GM19351 (cell line): ENCODE results near the gene FAM228B.

Experiments used
- ATAC-seq: cut with Tn5 transposase; IDR thresholded peaks from one replicate; pipeline ENCODE4 v1.9.1; 2021; ENCODE audit warnings: mild to moderate bottlenecking, moderate library complexity; ENCODE audit not compliant: unreplicated experiment

Gene FAM228B

DNA sequence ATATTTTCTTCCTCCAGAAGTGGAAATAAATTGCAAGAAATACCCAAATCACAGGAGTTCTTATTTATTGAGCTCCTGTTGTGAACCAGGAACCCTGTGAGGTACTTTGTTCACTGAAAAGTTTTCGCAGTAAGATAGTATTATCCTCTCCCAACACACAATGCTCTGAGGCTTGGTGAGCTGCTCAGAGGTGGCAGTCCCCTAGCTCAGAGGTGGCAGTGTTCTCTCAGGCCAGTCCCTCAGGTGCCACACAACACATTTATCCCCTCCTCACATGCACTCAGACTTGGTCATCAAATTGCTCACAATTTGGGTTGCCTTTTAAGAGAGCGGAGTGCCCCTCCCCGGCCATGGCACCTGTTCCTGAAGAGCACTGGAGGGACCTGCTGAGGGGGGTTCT lies 77.5 kb downstream of the FAM228B start:
- no peak for ATAC-seq

DNA sequence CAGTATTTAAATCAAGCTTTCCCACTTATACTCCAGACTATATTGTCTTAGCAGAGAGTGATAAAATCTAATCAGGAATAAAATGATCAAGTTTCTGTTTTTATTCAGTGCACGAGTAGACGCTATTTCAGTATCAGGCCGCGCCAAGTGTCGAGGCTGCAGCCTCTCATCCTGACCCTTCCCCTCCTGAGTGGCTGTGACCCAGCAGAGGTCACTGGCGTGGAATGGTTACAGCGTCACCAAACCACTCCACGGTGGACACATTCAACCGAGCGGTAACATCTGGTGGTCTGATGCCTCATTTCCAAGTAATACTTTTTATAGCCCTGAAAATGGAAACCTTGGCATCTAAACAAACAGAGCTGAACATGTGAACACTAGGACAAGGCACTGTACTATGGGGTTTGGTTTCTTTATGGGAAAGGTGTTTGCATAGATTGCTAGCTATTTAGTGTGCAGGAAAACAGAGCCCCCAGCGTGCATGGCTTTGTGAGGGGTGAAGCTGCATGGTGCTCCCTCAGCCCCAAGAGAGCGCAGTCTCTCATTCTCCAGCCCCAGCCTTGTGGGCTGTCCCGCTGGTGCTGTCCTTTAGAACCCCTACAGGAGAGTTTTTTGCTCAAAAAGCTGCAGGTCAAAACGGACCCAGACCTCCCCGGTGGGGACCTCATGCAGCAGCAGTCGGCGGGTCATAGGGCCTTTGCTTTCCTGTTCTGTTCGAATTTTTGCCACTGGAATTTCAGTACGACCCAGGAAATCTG lies 79.9 kb downstream of the FAM228B start:
- no peak for ATAC-seq

DNA sequence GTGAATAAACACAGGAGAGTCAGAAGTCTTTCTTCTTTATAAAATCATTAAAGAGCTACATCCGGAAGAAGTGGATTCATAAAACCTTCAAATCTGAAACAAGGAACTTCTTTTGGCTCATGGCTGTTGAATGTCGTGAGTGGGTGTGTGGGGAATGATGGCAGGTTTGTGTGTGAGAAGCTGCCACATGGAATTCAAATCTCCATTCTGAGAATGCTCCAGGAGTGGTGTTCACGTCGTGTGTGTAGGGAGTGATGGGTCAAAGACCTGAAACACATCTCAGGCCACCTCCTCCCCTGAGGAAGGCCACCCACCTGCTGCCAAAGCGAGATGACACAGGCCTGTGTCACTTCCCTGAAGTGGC lies 80.5 kb downstream of the FAM228B start:
- ATAC-seq, result no peak

GRCh38 chr2:24204505-24204904 lies 81.2 kb downstream of the FAM228B start:
- no peak for ATAC-seq

GRCh38 chr2:24205131-24205530 lies 81.9 kb downstream of the FAM228B start:
- no peak for ATAC-seq

DNA sequence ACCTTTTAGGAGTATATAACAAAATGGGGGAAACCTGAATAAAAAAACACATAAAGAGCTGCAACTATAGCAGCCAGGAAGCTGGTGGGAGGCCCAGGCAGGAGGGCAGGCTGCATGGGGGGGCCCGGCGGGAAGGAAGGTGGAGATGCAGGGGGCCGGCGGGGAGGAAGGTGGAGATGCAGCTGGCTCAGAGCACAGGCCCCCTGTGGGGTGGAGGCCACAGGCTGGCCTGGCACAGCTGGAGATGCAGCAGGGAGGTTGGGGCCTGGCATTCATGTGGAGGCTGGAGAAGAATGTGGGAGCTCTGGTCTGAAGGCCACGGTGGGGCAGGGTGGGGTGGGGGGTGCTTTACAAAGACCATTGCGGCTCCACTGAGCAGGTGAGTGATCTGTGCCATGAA lies 83.0 kb downstream of the FAM228B start:
- ATAC-seq, result no peak

GRCh38 chr2:24206714-24207113 lies 83.4 kb downstream of the FAM228B start:
- ATAC-seq, result no peak

DNA sequence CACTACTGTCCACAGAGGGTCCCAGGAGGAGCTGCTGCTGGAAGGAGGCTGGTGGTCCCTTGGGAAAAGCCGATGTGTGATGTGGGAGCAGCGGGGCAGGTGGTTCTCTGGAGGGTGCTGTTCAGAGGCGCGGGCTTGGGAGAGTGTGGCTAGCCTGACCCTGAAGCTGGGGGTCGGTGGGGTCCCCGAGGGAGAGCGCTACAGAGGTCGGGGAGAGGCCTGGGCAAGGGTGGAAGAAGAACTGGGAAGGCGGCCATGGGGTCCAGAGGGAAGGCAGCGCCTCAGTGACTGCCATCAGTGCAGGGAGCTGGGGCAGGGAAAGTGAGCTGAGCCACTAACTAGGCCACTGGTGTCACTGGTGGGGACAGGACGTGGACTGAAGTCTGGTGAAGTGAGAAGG lies 84.1 kb downstream of the FAM228B start:
- no peak for ATAC-seq

GRCh38 chr2:24208490-24208889 lies 85.2 kb downstream of the FAM228B start:
- ATAC-seq, result no peak

DNA sequence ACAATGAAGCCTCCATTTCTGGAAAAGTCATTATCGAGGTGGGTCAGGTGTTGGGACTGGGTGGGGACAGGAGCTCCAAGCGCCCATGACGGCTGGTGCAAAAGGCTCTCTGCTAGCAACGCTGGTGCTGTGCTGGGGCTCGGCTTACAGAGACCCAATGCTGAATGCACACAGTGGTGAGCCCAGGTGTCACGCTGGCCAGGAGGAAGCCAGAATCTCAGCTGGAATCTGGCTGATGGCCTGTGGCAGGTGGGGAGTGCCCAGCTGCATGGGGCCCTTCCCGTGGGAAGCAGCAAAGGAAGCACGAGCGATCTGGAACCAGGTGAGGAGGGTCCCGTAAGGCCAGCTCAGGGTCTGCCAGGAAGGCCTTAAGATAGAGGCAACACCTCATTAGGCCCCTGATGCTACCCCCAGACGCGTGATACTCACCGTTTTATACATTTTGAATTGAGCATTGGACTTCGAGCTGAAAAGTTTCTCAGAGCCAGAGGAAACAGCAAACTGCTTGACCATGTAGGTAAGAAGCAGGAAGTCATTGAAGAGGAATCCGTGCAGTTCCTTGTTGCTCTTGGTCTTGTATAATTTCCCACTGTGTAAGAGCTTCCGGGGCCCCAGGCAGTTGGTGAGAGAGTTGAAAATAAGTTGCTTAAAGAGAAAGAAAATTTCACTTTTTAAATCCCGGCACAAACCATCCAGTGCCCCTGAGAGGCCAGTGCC lies 86.3 kb downstream of the FAM228B start:
- no peak for ATAC-seq

DNA sequence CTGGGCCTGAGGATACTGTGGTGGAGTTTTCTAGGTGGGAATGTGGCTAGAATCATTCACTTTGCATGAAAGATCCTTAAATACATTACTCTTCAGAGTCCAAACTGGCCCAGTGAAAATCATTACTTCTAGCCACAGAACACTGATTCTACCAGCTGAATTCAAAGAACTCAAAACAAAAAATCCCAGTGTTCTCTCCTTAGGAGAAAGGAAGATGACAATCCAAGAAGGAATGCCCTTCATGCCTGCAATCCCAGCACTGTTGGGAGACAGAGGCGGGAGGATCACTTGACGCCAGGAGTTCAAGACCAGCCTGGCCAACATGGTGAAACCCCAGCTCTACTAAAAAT lies 86.8 kb downstream of the FAM228B start:
- no peak for ATAC-seq

GRCh38 chr2:24210723-24211122 lies 87.5 kb downstream of the FAM228B start:
- ATAC-seq, result no peak

DNA sequence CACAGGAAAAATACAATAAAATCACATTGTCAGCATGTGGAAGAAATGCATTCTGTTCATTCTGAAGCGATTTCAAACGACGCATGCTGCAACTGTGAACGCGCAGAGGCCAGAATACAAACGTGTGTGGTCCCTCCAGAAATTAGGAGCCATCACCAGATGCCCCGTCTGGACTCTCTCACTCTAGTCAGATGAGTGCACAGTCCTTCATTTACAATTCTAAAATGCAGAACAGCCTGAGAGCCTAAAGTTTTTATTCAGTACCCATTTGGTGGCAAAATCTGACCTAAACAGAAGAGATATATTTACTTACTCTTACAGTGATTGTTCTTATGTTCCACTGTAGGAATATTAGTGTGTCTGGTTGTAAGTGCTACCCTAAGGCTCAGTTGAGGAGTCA lies 88.1 kb downstream of the FAM228B start:
- no peak for ATAC-seq

DNA sequence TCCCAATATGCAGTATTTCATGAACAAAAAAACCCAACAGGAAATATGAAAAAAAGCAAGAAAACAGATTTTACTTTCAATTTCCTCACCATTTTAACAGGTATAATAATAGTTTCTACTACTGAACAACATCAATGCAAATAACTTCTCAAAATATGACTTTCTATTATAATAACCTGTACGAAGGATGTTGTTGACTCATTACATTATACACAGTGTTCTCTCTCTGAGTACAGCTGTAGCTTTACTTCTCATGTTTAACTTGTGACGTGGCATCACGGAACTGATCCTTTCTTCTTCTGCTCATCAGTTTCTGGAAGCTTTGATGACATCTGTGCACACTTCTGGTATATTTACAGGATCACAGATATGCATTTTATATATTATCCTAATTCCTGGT lies 91.6 kb downstream of the FAM228B start:
- peak; percentile 99 for ATAC-seq
